Measurements from ENCODE around the gene MRGPRD. TPM values are rescaled to one million over a fixed set of nuclear protein-coding genes. Genes with fewer than 3 reads are reported as not detected.

The MRGPRD gene
- polyA plus RNA-seq, 1 donor from 2014 or later: not detected

- Mint-ChIP-seq H3K27ac (no peak overlapping the region), H3K9me3 (peaks cover 0 to 14% (median 5%) of the 10 kb centered on the region in 3 donors), H3K4me1 (no peaks in the 10 kb centered on the region), H3K27me3 (peaks cover 19% of the 10 kb centered on the region), H3K4me3 (no peak overlapping the region), H3K36me3 (peaks cover 1% of the 10 kb centered on the region)
Measured at GRCh38 chr11:68990995-68991780, 10.4 kb upstream of the MRGPRD start.

- H3K4me1 Mint-ChIP-seq: no peaks in the 10 kb centered on the region
- H3K36me3 Mint-ChIP-seq: peaks cover 1% of the 10 kb centered on the region
- H3K9me3 Mint-ChIP-seq: peaks cover 0 to 14% (median 5%) of the 10 kb centered on the region in 3 donors
- no peak overlapping the region for H3K27ac Mint-ChIP-seq
- peaks cover 19% of the 10 kb centered on the region for H3K27me3 Mint-ChIP-seq
- H3K4me3 Mint-ChIP-seq: no peak overlapping the region
Measured at GRCh38 chr11:68989936-68990606, 9.3 kb upstream of the MRGPRD start.

- Mint-ChIP-seq H3K36me3 (peaks cover 1% of the 10 kb centered on the region), H3K27ac (no peak overlapping the region), H3K9me3 (peaks cover 0 to 14% (median 5%) of the 10 kb centered on the region in 3 donors), H3K27me3 (peaks cover 17% of the 10 kb centered on the region), H3K4me1 (no peaks in the 10 kb centered on the region), H3K4me3 (no peak overlapping the region)
Measured at GRCh38 chr11:68988491-68988890, 7.7 kb upstream of the MRGPRD start.

- H3K4me1 Mint-ChIP-seq: no peaks in the 10 kb centered on the region
- no peak overlapping the region for H3K4me3 Mint-ChIP-seq
- no peak overlapping the region for H3K27ac Mint-ChIP-seq
- peaks cover 7% of the 10 kb centered on the region for H3K27me3 Mint-ChIP-seq
- H3K9me3 Mint-ChIP-seq: peaks cover 0 to 18% (median 7%) of the 10 kb centered on the region in 3 donors
- peaks cover 3% of the 10 kb centered on the region for H3K36me3 Mint-ChIP-seq
Measured at GRCh38 chr11:68987211-68987610, 6.4 kb upstream of the MRGPRD start.

GRCh38 chr11:68983801-68984200 is 3.0 kb upstream of the MRGPRD start:
- H3K27ac Mint-ChIP-seq: no peak overlapping the region
- peaks cover 7% of the 10 kb centered on the region for H3K27me3 Mint-ChIP-seq
- H3K36me3 Mint-ChIP-seq: peaks cover 5% of the 10 kb centered on the region
- peaks cover 5 to 25% (median 13%) of the 10 kb centered on the region in 3 donors for H3K9me3 Mint-ChIP-seq
- H3K4me1 Mint-ChIP-seq: no peaks in the 10 kb centered on the region
- no peak overlapping the region for H3K4me3 Mint-ChIP-seq

GRCh38 chr11:68982134-68982533 is 1.3 kb upstream of the MRGPRD start:
- Mint-ChIP-seq H3K4me1 (peaks cover 0 to 2% (median 0%) of the 10 kb centered on the region in 3 donors), H3K36me3 (peaks cover 5% of the 10 kb centered on the region), H3K9me3 (peaks cover 5 to 20% (median 13%) of the 10 kb centered on the region in 3 donors), H3K27me3 (peaks cover 7% of the 10 kb centered on the region), H3K4me3 (no peak overlapping the region), H3K27ac (no peak overlapping the region)

- H3K27me3 Mint-ChIP-seq: peaks cover 7% of the 10 kb centered on the region
- no peak overlapping the region for H3K27ac Mint-ChIP-seq
- peaks cover 0 to 2% (median 0%) of the 10 kb centered on the region in 3 donors for H3K4me1 Mint-ChIP-seq
- H3K4me3 Mint-ChIP-seq: no peak overlapping the region
- H3K9me3 Mint-ChIP-seq: peaks cover 5 to 11% (median 8%) of the 10 kb centered on the region in 3 donors
- H3K36me3 Mint-ChIP-seq: peaks cover 4% of the 10 kb centered on the region
Measured at GRCh38 chr11:68979931-68980775, 633 bp downstream of the MRGPRD start.

- peaks cover 0 to 2% (median 0%) of the 10 kb centered on the region in 3 donors for H3K4me1 Mint-ChIP-seq
- H3K27ac Mint-ChIP-seq: no peak overlapping the region
- H3K36me3 Mint-ChIP-seq: peaks cover 4% of the 10 kb centered on the region
- H3K27me3 Mint-ChIP-seq: peaks cover 7% of the 10 kb centered on the region
- H3K9me3 Mint-ChIP-seq: peaks cover 5 to 11% (median 8%) of the 10 kb centered on the region in 3 donors
- no peak overlapping the region for H3K4me3 Mint-ChIP-seq
Measured at GRCh38 chr11:68978931-68979594, 1.7 kb downstream of the MRGPRD start.

- Mint-ChIP-seq H3K4me3 (no peak overlapping the region), H3K4me1 (peaks cover 0 to 2% (median 0%) of the 10 kb centered on the region in 3 donors), H3K27me3 (peaks cover 9% of the 10 kb centered on the region), H3K9me3 (peaks cover 5 to 11% (median 8%) of the 10 kb centered on the region in 3 donors), H3K36me3 (peaks cover 4% of the 10 kb centered on the region), H3K27ac (no peak overlapping the region)
Measured at GRCh38 chr11:68978626-68978930, 2.2 kb downstream of the MRGPRD start.

- H3K27ac Mint-ChIP-seq: no peak overlapping the region
Measured at GRCh38 chr11:68977781-68978625, 2.8 kb downstream of the MRGPRD start.

GRCh38 chr11:68976563-68976962 is 4.2 kb downstream of the MRGPRD start:
- peaks cover under 1 to 2% (median under 1%) of the 10 kb centered on the region in 3 donors for H3K9me3 Mint-ChIP-seq
- peaks cover 9% of the 10 kb centered on the region for H3K27me3 Mint-ChIP-seq
- no peaks in the 10 kb centered on the region for H3K36me3 Mint-ChIP-seq
- no peak overlapping the region for H3K4me3 Mint-ChIP-seq
- H3K4me1 Mint-ChIP-seq: peaks cover 0 to 2% (median 0%) of the 10 kb centered on the region in 3 donors
- H3K27ac Mint-ChIP-seq: peak overlapping the region in 1 of 3 donors; percentile 39

More at GRCh38 chr11:68977781-68978625, 2.8 kb downstream of the MRGPRD start:
- Mint-ChIP-seq H3K36me3 (peaks cover 4% of the 10 kb centered on the region), H3K9me3 (peaks cover 5 to 11% (median 8%) of the 10 kb centered on the region in 3 donors), H3K27me3 (peaks cover 9% of the 10 kb centered on the region), H3K4me1 (peaks cover 0 to 2% (median 0%) of the 10 kb centered on the region in 3 donors), H3K4me3 (no peak overlapping the region)

- no peak overlapping the region for H3K27ac Mint-ChIP-seq
Measured at GRCh38 chr11:68976095-68976494, 4.7 kb downstream of the MRGPRD start.

GRCh38 chr11:68974421-68975194 is 6.2 kb downstream of the MRGPRD start:
- Mint-ChIP-seq H3K27ac (peak overlapping the region in 1 of 3 donors; percentile 31), H3K4me3 (no peak overlapping the region), H3K27me3 (peaks cover 9% of the 10 kb centered on the region), H3K36me3 (no peaks in the 10 kb centered on the region), H3K9me3 (no peaks in the 10 kb centered on the region), H3K4me1 (peaks cover 0 to 2% (median 0%) of the 10 kb centered on the region in 3 donors)

More at GRCh38 chr11:68976095-68976494, 4.7 kb downstream of the MRGPRD start:
- peaks cover 0 to 2% (median 0%) of the 10 kb centered on the region in 3 donors for H3K4me1 Mint-ChIP-seq
- H3K27me3 Mint-ChIP-seq: peaks cover 9% of the 10 kb centered on the region
- H3K36me3 Mint-ChIP-seq: no peaks in the 10 kb centered on the region
- no peaks in the 10 kb centered on the region for H3K9me3 Mint-ChIP-seq
- no peak overlapping the region for H3K4me3 Mint-ChIP-seq

Measured in IgD-negative memory B cell (primary cell).